GM19467 (cell line): ENCODE data around the gene MISP3.

Source experiments
- ATAC-seq: cut with Tn5 transposase; IDR thresholded peaks from one replicate; pipeline ENCODE4 v1.9.1; 2021; ENCODE audit warnings: mild to moderate bottlenecking, moderate library complexity; ENCODE audit not compliant: unreplicated experiment

Gene MISP3

GRCh38 chr19:14078411-14078810, 5.8 kb downstream of the MISP3 start:
- ATAC-seq, result no peak

DNA sequence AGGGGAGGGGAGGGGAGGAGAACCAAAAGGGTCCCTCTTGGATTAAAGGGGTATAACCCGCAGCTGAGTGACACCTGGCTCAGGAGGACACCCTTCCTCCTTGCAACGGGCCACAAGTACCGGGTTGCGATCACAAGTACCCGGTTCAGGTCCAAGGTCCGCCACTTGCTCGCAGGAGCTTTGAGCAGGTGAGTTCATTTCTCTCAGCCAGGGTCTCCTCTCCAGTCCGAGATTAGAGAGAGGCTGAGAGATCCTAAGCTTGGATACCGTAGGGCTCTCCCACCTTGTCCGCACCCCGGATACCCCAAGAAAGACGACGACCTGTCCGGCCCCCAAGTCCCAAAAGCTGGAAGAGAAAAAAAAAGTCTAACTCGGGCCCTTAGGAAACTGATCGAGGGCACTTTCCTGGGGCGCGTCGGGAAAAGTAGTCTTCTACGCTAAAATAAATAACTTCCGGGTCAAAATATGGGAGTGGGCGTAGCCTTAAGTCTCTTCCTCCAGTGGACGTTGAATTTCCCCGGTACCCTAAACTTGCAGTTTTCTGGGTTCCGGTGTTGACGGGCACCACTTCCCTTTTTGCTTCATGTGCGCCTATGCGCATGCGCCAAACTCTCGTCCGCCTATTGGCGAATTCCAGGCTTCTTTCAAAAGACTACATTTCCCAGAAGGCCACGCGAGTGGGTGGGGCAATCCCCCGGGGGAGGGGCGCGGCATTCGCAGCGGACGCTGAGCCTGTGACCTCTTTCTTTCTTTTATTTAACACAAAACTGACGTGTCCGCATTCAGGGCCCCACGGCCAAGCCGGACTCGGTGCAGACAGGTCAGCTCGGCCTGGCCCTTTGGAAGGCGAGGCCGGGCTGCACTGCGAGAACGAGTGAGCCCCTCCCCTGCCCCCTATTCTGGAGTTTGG, 8.6 kb downstream of the MISP3 start:
- ATAC-seq, result peak; percentile 79

- peak; percentile 14 for ATAC-seq
Measured at GRCh38 chr19:14081797-14082674, 9.4 kb downstream of the MISP3 start.

DNA sequence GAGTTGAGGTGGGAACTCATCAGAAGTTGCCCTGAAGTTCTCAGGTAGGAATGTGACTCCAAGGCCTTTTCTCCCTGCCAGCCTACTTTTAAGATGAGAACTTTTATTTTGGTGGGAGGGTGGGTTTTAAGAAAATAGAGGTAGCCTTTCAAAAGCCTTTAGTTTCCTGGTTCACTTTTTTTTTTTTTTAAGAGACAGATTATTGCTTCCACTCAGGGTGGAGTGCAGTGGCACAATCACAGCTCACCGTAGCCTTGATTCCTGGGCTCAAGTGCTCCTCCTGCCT, 10.0 kb downstream of the MISP3 start:
- ATAC-seq, result no peak

DNA sequence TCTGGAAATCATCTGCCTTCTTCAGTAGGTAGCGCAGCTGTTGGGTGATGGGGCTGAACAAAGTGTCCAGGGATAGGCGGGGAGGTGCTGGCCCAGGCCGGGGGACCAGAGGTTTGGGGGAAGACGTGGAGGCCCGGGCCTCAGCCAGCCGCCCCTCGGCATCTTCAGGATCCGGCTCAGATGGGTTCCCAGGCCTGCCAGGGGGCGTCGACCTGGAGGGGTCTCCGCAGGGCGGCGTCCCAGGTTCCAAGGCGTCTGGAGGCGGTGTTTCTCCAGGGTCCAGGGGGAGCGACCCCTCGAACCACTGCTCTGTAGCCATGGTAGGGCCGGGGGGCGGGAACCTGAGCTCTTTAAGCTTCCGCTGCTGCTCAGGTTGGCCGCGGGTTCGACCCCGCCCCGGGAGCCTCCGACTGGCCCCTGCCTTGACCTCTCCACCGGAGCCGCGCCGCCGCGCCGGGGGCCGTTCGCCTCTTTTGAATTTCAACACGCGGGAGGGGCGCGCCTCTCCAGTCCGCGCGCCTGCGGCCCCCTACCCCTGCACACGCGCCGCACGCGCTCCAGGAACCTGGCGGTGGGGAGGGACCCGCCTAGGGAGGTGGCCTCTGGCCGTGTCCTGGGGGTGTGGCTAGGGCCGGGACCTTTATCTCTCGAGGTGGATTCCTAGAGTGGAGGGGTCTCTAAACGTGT, 12.9 kb downstream of the MISP3 start, which contains the start of gene C19orf67:
TSS of gene C19orf67 (minus strand) at position 475 of the 687 bp plus-strand sequence. CDS start at position 319, 156 bp downstream.
- no peak for ATAC-seq

- ATAC-seq, result no peak
Measured at GRCh38 chr19:14086098-14086497, 13.5 kb downstream of the MISP3 start.

- ATAC-seq, result no peak
Measured at GRCh38 chr19:14088634-14089411, 16.2 kb downstream of the MISP3 start.

DNA sequence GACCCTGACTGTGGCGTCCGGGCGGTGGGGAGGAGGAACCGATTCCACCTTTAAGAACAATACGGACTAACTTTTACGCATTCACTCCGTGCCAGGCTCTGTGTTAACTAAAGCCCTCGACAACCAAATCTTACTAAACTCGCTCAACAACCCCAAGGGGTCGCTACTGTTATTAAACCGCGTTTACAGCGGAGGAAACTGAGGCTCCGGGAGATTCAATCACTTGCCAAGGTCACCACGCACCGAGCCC, 16.8 kb downstream of the MISP3 start:
- no peak for ATAC-seq

DNA sequence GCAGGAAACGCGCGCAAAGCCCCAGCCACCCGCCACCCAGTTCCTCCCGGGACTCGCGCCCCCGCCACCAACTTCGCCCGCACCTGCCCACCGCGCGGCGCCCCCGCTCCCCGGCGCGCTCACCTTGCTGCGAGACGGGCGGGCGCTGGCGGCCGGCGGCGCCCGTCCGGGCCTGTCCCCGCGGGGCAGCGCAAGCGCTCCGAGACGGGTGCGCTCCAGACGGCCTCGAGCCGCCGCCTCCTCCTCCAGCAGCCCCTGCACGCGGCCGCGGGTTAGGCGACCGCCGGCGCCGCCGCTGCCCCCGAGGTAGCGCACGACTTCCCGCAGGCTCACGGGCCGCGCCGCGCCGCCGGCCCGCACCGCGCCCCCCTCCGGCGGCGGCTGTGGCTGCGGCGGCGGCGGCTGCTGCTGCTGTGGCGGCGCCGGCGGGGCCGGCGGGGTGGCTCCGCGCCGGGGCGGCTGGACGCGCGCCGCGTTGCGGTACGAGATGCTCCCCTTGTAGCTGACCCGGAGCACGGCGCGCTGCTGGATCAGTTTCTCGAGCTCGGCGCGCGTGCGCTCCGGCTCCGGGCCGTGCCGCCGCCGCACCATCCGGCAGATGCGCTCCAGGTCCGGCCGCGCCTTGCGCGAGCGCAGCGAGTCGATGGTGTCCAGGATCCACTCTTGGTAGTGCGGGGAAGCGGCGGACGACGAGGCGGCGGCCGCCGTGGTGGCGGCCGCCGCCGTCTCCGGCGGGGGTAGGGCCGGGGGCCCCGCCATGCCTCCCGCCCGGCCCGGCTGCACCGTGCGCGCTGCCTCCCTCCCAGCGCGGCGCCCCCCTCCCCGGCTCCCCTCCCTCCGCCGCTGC, 17.3 kb downstream of the MISP3 start:
- no peak for ATAC-seq

- peak; percentile 23 for ATAC-seq
Measured at GRCh38 chr19:14090509-14091080, 18.0 kb downstream of the MISP3 start, which contains the start of gene SAMD1. Gene SAMD1, minus strand, starts transcription at chr19:14090751.

- peak; percentile 41 for ATAC-seq
Measured at GRCh38 chr19:14091081-14091812, 18.7 kb downstream of the MISP3 start.

- no peak for ATAC-seq
Measured at GRCh38 chr19:14091813-14092462, 19.4 kb downstream of the MISP3 start.

GRCh38 chr19:14093117-14093823, 20.7 kb downstream of the MISP3 start:
- ATAC-seq, result no peak

- ATAC-seq, result no peak
Measured at GRCh38 chr19:14094854-14095253, 22.3 kb downstream of the MISP3 start.

DNA sequence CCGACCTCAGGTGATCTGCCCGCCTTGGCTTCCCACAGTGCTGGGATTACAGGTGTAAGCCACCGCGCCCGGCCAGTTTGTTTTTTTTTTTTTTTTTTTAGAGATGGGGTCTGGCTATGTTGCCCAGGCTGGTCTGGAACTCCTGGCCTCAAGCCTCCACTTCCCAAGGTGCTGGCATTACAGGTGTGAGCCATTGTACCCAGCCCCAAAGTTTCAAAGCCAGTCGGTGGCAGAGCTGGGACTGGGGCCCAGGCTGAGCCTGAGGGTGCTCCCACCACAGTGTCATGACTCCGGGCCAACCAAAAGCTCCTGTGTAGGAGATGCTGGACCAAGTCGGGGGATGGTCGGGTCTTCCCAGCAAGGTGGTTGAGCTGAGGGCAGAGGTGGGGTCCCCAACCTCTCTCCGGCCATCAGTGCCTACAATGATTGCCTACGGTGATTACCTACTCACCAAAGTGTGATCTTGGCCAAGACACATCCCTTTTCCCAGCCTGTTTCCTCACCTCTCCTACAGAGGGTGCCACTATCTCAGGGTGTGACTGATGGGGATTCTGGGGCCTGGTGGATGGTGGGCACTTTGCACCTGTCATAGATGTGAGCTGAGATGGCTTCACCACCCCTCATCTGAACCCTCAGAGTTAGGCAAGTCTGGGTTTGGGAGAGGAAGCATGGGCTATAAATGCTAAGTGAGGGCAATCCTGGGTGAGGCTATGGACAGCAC, 23.8 kb downstream of the MISP3 start:
- no peak for ATAC-seq

DNA sequence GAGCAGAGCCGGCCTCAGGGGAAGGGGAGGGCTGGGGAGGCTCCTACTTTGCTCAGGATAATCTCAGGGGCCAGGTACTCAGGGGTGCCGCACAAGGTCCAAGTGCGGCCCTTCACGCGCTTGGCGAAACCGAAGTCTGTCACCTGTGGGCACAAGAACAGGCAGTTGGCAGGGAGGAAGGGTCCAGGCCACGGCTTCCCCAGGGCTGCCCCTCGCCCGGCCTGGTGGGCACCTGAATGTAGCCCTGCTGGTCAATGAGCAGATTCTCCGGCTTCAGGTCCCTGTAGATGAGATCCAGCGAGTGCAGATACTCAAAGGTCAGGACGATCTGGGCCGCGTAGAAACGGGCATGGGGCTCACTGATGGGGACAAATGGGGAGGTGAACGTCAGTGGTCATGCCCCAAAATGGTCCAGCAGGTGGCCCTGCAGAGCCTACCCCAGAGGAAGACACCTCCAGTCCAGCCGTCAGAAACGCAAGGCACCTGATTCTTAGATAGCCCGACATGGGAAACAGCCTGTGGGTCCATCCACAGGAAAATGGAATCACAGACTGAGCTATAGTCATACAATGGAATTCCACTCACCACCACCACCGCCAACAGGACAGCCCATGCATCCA, 25.1 kb downstream of the MISP3 start:
- ATAC-seq, result no peak
